ENCODE data around the gene SLC6A4.

DNA sequence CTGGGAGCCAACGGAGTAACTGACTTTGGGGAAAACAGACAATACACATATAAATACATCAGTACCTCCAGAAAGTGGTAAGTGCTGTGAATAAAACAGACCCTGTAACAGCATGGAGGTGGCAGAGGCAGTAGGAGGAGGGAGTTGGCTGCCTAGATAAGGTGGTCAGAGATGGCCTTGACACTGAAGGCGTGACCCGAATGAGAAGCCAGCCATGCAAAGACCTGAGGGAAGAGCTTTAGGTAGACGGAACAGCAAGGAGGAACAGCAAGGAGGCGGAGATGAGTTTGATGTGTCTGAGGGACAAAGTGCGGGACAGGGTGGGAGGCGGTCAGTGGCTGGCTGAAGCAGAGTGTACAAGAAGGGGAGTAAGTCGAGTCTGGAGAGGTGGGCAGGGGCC is 8.1 kb upstream of the SLC6A4 start:
- TF ChIP-seq, protein P1, sequence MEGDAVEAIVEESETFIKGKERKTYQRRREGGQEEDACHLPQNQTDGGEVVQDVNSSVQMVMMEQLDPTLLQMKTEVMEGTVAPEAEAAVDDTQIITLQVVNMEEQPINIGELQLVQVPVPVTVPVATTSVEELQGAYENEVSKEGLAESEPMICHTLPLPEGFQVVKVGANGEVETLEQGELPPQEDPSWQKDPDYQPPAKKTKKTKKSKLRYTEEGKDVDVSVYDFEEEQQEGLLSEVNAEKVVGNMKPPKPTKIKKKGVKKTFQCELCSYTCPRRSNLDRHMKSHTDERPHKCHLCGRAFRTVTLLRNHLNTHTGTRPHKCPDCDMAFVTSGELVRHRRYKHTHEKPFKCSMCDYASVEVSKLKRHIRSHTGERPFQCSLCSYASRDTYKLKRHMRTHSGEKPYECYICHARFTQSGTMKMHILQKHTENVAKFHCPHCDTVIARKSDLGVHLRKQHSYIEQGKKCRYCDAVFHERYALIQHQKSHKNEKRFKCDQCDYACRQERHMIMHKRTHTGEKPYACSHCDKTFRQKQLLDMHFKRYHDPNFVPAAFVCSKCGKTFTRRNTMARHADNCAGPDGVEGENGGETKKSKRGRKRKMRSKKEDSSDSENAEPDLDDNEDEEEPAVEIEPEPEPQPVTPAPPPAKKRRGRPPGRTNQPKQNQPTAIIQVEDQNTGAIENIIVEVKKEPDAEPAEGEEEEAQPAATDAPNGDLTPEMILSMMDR (conservative IDR thresholded peaks at IDR 0.05; ENCODE audit: low read depth, low read length) = no peak
- no peak for TF ChIP-seq EZH2 (IDR thresholded peaks at IDR 0.05; ENCODE audit: borderline replicate concordance, low read depth, low read length, poor library complexity, severe bottlenecking)
